Tibial nerve (tissue), 4 donors: ENCODE data around the gene CMBL. TPM values are rescaled to one million over a fixed set of nuclear protein-coding genes. Genes with fewer than 3 reads are reported as not detected.
"Not testable (repeated sequence)": the region's sequence is repeated elsewhere in the genome, so short reads cannot be mapped to it uniquely, and the experiment has no call there.

Source experiments
- DNase-seq, 2 donors: peaks; one replicate each; pipeline ENCODE4 v3.0.0-alpha.2; 2019; ENCODE audit warnings: low spot score in 2 of 2
- H3K27ac ChIP-seq, 4 donors: fragments of 200-600 bp; sonication (generic) in 3 of 4; one replicate each; pipeline ENCODE4 v1.5.1; 2017 to 2019; ENCODE audit warnings: mild to moderate bottlenecking in 1 of 4
- H3K27me3 ChIP-seq, 2 donors: fragments of 200-600 bp; sonication (generic) in 1 of 2; one replicate each; pipeline versions ENCODE4 v1.5.1 to v1.6.0; 2017 to 2019
- H3K36me3 ChIP-seq, 3 donors: fragments of 200-600 bp; sonication (generic); one replicate each; pipeline ENCODE4 v1.5.1; 2018 to 2019
- H3K4me1 ChIP-seq, 4 donors: fragments of 200-600 bp; sonication (generic) in 3 of 4; one replicate each; pipeline ENCODE4 v1.5.1; 2017 to 2019
- H3K4me3 ChIP-seq, 4 donors: fragments of 200-600 bp; sonication (generic) in 3 of 4; one replicate each; pipeline ENCODE4 v1.5.1; 2017 to 2019; ENCODE audit warnings: mild to moderate bottlenecking in 1 of 4, moderate library complexity in 1 of 4
- H3K9me3 ChIP-seq, 4 donors: fragments of 200-600 bp; sonication (generic) in 3 of 4; one replicate each; pipeline ENCODE4 v1.5.1; 2017 to 2019
- EP300 ChIP-seq, 2 donors: sonication (generic); formaldehyde crosslinking; IDR thresholded peaks; one replicate each; pipeline ENCODE4 v1.6.1; 2017; ENCODE audit warnings: antibody characterized with exemption in 2 of 2, mild to moderate bottlenecking in 1 of 2
- POLR2A ChIP-seq, 2 donors: fragments of 450-650 bp; IDR thresholded peaks; one replicate each; pipeline ENCODE4 v1.6.1; 2017; ENCODE audit warnings: antibody characterized with exemption in 2 of 2, mild to moderate bottlenecking in 2 of 2, moderate library complexity in 2 of 2
- WGBS, 2 donors: methylation state at CpG; one replicate each; pipeline ENCODE4 v1.1.5; 2018; 5-methylcytosine and 5-hydroxymethylcytosine counted together
- total RNA-seq, 4 donors: library from RNA; depleted of rRNA; stranded (reverse); fragments of >200 nt; gene quantifications; one replicate each; pipeline ENCODE4 v1.1.0, GENCODE V29; 2016
- TF ChIP-seq, protein P1 (sequence below), 5 experiments: fragments of 200-600 bp in 3 of 5; fragments of 450-650 bp in 2 of 5; sonication (generic) in 3 of 5; IDR thresholded peaks; one replicate each; pipeline ENCODE4 v1.5.1; 2016 to 2019; ENCODE audit warnings: antibody characterized with exemption in 5 of 5, mild to moderate bottlenecking in 3 of 5, moderate library complexity in 2 of 5

CMBL gene
- total RNA-seq, 4 donors from 2014 or later: 5.7 to 7.4 (median 6.6) TPM

DNA sequence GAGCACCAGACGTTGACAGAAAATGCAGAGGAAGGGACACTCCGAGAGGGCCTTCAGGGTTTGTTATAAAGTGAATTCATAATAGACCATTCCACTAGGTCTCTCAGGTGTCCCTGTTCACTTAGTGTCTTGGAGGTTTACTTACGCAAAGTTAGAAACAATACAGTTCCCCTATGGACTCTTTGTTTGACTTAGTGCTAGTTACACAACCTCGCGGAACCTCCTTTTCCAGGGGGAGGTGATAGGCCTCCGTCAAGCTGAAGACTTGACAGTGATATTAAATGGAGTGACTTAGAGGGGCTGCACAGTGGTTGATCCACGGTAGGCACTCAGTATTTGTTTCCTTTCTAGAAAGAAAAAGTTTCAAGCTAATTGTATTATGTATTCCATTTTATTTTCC is 56.3 kb downstream of the CMBL start:
- DNase-seq: no peak

DNA sequence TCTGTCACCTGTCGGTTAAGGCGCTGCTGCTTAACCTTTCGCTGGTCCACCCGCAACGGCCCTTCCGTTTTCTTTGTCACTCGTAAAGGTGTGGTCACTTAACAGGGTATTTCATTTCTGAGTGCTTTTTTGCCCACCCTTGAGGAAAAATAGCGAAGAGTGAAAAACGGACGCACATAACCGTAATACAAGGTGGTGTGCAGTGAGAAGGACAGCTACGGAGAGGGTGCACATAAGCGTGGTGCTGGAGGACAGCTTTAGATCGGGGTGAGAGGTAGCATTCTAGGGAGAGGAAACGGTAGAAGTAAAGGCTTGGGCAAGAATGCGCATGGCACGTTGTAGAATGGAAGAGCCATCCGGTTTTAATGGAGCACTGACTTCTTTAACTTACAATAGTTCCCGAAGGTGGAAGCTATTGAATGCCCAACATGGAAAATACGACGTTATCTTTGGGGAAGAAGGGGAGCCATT is 56.9 kb downstream of the CMBL start:
- 0% methylated on average over 21 of the region's 21 CpGs for WGBS, 2 donors
- Histone ChIP-seq H3K4me1 (peaks cover 0 to 44% (median 20%) of the 10 kb centered on the region in 4 donors), H3K9me3 (no peaks in the 10 kb centered on the region), H3K36me3 (peaks cover 0 to 21% (median 7%) of the 10 kb centered on the region in 3 donors), H3K4me3 (peak overlapping the region; percentile 72 to 96 (median 94)), H3K27ac (peak overlapping the region; percentile 93 to 97 (median 95)), H3K27me3 (no peaks in the 10 kb centered on the region)
- TF ChIP-seq EP300 (IDR thresholded peaks at IDR 0.05): no peak
- no peak for TF ChIP-seq POLR2A (IDR thresholded peaks at IDR 0.05)
- TF ChIP-seq, protein P1, sequence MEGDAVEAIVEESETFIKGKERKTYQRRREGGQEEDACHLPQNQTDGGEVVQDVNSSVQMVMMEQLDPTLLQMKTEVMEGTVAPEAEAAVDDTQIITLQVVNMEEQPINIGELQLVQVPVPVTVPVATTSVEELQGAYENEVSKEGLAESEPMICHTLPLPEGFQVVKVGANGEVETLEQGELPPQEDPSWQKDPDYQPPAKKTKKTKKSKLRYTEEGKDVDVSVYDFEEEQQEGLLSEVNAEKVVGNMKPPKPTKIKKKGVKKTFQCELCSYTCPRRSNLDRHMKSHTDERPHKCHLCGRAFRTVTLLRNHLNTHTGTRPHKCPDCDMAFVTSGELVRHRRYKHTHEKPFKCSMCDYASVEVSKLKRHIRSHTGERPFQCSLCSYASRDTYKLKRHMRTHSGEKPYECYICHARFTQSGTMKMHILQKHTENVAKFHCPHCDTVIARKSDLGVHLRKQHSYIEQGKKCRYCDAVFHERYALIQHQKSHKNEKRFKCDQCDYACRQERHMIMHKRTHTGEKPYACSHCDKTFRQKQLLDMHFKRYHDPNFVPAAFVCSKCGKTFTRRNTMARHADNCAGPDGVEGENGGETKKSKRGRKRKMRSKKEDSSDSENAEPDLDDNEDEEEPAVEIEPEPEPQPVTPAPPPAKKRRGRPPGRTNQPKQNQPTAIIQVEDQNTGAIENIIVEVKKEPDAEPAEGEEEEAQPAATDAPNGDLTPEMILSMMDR (IDR thresholded peaks at IDR 0.05): no peak
- DNase-seq: no peak

More for the DNA sequence above, 56.3 kb downstream of the CMBL start:
- peak overlapping the region in 2 of 4 donors; percentile 94 to 97 for H3K27ac ChIP-seq
- TF ChIP-seq, protein P1 (IDR thresholded peaks at IDR 0.05): no peak
- TF ChIP-seq EP300 (IDR thresholded peaks at IDR 0.05) (no peak), POLR2A (IDR thresholded peaks at IDR 0.05) (no peak)
- H3K4me1 ChIP-seq: peaks cover 0 to 44% (median 20%) of the 10 kb centered on the region in 4 donors
- 49 to 52% methylated on average over 7 of the region's 7 CpGs for WGBS, 2 donors
- H3K4me3 ChIP-seq: peak overlapping the region; percentile 72 to 96 (median 94)
- H3K9me3 ChIP-seq: no peaks in the 10 kb centered on the region
- peaks cover 0 to 27% (median 9%) of the 10 kb centered on the region in 3 donors for H3K36me3 ChIP-seq
- H3K27me3 ChIP-seq: no peaks in the 10 kb centered on the region

DNA sequence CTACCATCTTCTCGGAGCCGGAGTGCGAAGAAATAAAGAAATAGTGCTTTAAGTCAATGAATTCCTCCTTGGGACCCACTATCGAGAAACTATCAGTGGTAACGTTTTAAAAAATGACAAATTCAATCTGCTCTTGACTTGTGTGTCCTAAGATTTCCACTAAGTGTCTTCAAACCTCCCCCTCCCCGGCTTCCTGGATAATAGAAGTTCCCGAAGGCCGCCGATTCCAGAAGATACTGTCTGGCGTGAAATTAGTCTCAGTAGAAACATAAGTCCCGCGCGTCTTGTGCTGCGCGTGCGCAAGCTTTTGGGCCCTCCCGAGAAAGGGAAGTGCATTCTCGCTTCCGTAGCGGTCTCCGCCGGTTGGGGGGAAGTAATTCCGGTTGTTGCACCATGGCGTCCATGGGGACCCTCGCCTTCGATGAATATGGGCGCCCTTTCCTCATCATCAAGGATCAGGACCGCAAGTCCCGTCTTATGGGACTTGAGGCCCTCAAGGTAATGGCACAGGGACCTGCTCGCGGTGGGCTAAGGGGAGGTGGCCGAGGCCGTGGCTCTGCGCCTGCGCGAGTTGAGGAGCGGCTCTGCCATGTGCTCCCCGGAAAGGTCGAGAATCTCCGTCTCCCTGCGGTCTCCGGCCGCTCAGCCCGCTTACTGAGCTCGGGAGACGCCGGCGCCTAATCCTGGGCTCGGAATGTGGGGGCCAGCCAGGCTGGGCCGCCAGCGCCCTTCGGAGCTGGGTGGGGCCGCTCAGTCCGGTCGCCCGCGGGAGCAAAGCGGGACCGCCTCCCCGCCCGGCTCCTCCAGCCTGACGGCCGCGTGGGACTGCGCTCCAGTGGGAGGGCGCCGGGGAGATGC is 57.5 kb downstream of the CMBL start, which contains the start of gene CCT5:
Gene CCT5, plus strand, starts transcription at position 333 of the 858 bp plus-strand sequence. Its CDS starts 61 bp downstream, at position 394.
- 0 to 1% methylated on average over 48 to 54 of the region's 67 CpGs for WGBS, 2 donors
- TF ChIP-seq POLR2A (IDR thresholded peaks at IDR 0.05): peak; percentile 33 to 50
- peak; percentile 18 to 91 for TF ChIP-seq EP300 (IDR thresholded peaks at IDR 0.05)
- TF ChIP-seq, protein P1 (IDR thresholded peaks at IDR 0.05): peak in 2 of 5 experiments; percentile 23 to 28
- peak; percentile 79 to 92 for DNase-seq
- no peaks in the 10 kb centered on the region for H3K27me3 ChIP-seq
- H3K27ac ChIP-seq: peak within 1 kb of the TSS; percentile 93 to 97 (median 95)
- peaks cover 0 to 14% (median under 1%) of the 10 kb centered on the region in 3 donors for H3K36me3 ChIP-seq
- H3K9me3 ChIP-seq: no peaks in the 10 kb centered on the region
- H3K4me3 ChIP-seq: peak within 1 kb of the TSS; percentile 72 to 96 (median 94)
- H3K4me1 ChIP-seq: peaks cover 0 to 44% (median 20%) of the 10 kb centered on the region in 4 donors

DNA sequence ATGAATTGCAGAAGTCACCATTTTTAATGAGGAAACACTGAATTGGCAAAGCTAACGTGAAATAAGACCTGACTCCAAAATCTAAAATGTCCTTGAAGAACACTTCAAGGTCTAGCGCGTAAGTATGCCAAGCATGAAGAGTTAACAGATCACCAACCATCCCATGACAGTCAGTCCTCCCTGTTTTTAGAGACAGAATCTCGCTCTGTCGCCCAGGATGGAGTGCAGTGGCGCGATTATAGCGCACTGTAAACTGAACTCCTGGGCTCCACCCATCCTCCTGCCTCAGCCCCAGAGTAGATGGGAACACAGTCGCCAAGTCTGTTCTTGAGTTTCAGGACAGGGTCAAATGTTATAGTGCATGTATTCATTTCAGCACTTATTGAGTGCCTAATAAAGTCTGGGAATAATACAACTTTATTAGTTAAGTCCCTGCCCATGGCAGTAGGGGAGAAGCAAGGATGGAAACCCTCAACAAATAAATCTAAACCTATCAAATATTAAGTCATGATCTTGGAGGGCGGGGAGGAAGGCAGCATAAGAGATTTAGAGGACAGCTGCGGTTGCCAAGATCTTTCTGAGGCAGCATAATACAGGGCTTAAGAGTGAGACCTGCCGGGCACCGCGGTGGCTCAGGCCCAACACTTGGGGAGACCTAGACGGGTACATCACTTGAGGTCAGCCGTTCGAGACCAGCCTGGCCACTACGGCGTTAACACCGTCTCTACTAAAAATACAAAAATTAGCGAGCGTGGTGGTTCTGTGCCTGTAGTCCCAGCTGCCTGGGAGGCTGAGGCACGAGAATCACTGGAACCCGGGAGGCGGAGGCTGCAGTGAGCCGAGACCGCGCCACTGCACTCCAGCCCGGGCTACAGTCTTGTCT is 59.1 kb downstream of the CMBL start:
- Histone ChIP-seq H3K27ac (peak overlapping the region; percentile 93 to 97 (median 95)), H3K4me3 (peak overlapping the region; percentile 72 to 96 (median 94)), H3K9me3 (no peaks in the 10 kb centered on the region), H3K27me3 (no peaks in the 10 kb centered on the region), H3K4me1 (peaks cover 0 to 39% (median 19%) of the 10 kb centered on the region in 4 donors), H3K36me3 (peaks cover 0 to 6% (median 0%) of the 10 kb centered on the region in 3 donors)
- WGBS, 2 donors: 62 to 67% methylated on average over 29 of the region's 29 CpGs
- no peak for DNase-seq
- no peak for TF ChIP-seq POLR2A (IDR thresholded peaks at IDR 0.05)

DNA sequence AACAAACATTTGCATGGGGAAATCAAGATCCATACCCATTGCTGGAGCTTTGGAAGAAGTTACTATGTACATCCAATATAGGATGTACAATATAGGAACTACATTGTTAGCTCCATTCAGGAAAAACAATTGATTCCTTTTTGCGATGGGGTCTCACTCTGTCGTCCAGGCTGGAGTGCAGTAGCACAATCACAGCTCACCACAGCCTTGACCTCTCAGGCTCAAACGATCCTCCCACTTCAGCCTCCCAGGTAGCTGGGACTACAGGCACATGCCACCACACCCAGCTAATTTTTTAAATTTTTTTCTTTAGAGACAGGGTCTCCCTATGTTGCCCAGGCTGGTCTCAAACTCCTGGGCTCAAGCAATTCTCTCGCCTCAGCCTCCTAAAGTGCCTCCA is 60.5 kb downstream of the CMBL start:
- 78 to 84% methylated on average over 4 of the region's 4 CpGs for WGBS, 2 donors
- not testable (repeated sequence) for DNase-seq, H3K4me3 ChIP-seq, H3K36me3 ChIP-seq, H3K9me3 ChIP-seq, H3K27ac ChIP-seq, H3K27me3 ChIP-seq
- H3K4me1 ChIP-seq: peaks cover 0 to 25% (median 18%) of the 10 kb centered on the region in 4 donors
